Measurements from ENCODE around the gene EXOC6.

DNA sequence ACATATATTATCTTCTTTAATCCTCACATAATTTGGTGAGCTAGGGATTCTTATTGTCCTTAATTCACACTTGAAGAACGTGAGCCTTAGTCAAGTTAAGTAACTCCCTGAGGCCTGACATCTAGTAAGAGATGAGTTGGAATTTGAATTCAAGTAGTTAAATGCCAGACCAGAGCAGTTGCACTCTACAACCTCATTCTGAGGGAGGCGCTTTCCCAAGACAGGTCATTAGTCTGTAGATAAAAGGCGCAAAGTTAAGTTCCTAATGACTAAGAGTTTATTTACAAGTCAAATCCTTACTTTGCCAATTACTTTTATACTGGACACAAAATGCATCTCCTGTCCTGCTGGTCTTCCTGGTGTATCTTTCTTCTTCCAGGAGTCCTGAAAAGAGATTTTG is 3.6 kb upstream of the EXOC6 start:
- TF ChIP-seq NFKBIZ (CRISPR knock-in tag; IDR thresholded peaks at IDR 0.05): no peak
- TF ChIP-seq ZFX (CRISPR knock-in tag; IDR thresholded peaks at IDR 0.05; ENCODE audit: low read depth): no peak
- TF ChIP-seq POLR2AphosphoS5 (IDR thresholded peaks at IDR 0.05; ENCODE audit: low read depth, low read length): no peak
- TF ChIP-seq ZNF232 (CRISPR knock-in tag; IDR thresholded peaks at IDR 0.05; ENCODE audit: borderline replicate concordance): no peak
- no peak for TF ChIP-seq NFYB (CRISPR knock-in tag; IDR thresholded peaks at IDR 0.05)
- TF ChIP-seq ZMAT5 (CRISPR knock-in tag; IDR thresholded peaks at IDR 0.05; ENCODE audit: borderline replicate concordance, low read depth): no peak
- no peak for TF ChIP-seq RBM39 (IDR thresholded peaks at IDR 0.05; ENCODE audit: low read depth, low read length, poor library complexity, severe bottlenecking)
- no peak for TF ChIP-seq POLR2A (IDR thresholded peaks at IDR 0.05; ENCODE audit: insufficient read depth in 1 of 2, low read depth in 2 of 2, low read length in 2 of 2)
- no peak for TF ChIP-seq MXI1 (IDR thresholded peaks at IDR 0.05; ENCODE audit: borderline replicate concordance, low read depth, low read length)
- TF ChIP-seq, protein P1, sequence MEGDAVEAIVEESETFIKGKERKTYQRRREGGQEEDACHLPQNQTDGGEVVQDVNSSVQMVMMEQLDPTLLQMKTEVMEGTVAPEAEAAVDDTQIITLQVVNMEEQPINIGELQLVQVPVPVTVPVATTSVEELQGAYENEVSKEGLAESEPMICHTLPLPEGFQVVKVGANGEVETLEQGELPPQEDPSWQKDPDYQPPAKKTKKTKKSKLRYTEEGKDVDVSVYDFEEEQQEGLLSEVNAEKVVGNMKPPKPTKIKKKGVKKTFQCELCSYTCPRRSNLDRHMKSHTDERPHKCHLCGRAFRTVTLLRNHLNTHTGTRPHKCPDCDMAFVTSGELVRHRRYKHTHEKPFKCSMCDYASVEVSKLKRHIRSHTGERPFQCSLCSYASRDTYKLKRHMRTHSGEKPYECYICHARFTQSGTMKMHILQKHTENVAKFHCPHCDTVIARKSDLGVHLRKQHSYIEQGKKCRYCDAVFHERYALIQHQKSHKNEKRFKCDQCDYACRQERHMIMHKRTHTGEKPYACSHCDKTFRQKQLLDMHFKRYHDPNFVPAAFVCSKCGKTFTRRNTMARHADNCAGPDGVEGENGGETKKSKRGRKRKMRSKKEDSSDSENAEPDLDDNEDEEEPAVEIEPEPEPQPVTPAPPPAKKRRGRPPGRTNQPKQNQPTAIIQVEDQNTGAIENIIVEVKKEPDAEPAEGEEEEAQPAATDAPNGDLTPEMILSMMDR (CRISPR knock-in tag; IDR thresholded peaks at IDR 0.05): no peak
- TF ChIP-seq SMARCE1 (IDR thresholded peaks at IDR 0.05; ENCODE audit: borderline replicate concordance): no peak
